Renal cortex interstitium (tissue), 11 donors: ENCODE results near the gene GYPE. TPM values are rescaled to one million over a fixed set of nuclear protein-coding genes. Genes with fewer than 3 reads are reported as not detected.
"Not testable (repeated sequence)": the region's sequence is repeated elsewhere in the genome, so short reads cannot be mapped to it uniquely, and the experiment has no call there.

Experiments
- DNase-seq, 11 donors: peaks; one replicate each; pipeline ENCODE4 v3.0.0-alpha.2; 2013; ENCODE audit warnings: low read depth in 9 of 11, low spot score in 4 of 11; ENCODE audit errors: extremely low read depth in 1 of 11
- polyA plus RNA-seq, 3 donors: library from polyadenylated mRNA; unstranded; fragments of 120-200 nt; gene quantifications; one replicate each; pipeline ENCODE4 v1.2.1, GENCODE V29; 2013; ENCODE audit not compliant: insufficient read length in 3 of 3

The GYPE gene
- polyA plus RNA-seq, 3 donors, result 2.5 to 3.0 (median 3.0) TPM

DNA sequence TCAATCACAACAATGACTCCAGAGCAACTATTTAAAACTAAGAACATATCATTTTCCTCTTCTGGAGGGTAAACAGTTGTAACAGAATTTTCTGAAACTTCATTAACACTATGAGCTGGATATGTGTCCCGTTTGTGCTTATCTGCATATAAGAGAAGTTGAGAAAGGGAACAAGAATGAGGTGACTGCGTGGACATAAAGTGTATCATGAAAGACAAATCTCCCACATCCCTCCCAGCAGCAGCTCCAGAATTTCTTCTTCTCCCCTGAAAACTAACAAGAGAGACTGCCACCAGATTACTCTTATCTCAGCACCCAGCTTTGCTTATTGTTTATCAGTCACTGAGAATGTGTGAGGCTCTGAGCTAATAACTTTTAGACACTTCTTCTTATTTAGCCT lies 25.8 kb downstream of the GYPE start:
- DNase-seq, result not testable (repeated sequence)

DNA sequence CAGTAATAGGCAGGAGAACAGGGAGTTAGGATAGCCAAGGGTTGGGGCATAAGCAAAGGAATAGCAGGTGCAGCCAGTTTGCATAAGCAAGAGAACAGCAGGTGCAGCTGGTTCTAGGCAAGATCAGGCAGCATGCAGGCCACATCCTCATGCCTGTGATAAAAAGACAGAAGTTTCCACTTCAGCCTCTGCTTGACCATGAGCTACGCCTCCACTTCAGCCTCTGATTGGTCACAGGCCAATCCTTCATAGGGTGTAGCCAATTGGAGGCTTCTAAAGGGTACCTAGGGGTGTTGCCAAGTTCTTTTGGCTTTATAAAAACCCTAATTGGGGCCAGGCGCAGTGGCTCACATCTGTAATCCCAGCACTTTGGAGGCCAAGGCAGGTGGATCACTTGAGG lies 30.0 kb downstream of the GYPE start:
- DNase-seq, result not testable (repeated sequence)

DNA sequence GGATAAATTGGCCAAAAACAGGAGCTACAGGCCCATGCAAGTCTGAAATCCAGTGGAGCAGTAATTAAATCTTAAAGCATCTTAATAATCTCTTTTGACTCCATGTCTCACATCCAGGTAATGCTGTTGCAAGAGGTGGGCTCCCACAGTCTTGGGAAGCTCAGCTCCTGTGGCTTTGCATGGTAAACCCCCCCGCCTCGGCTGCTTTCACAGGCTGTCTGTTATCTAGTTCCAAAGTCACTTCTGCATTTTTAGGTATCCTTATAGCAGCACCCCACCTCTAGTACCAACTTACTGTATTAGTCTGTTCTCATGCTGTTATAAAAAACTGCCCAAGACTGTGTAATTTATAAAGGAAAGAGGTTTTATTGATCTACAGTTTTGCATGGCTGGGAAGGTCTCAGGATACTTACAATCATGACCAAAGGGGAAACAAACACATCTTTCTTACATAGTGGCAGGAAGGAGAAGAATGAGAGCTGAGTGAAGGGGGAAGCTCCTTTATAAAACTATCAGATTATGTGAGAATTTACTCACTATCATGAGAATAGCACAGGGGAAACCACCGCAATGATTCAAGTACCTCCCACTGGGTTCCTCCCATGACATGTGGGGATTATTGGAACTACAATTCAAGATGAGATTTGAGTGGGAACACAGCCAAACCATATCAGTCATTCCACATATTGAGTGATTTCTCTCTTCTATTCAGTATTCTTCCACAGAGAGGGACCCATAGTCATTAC lies 34.7 kb downstream of the GYPE start:
- DNase-seq, result not testable (repeated sequence)

DNA sequence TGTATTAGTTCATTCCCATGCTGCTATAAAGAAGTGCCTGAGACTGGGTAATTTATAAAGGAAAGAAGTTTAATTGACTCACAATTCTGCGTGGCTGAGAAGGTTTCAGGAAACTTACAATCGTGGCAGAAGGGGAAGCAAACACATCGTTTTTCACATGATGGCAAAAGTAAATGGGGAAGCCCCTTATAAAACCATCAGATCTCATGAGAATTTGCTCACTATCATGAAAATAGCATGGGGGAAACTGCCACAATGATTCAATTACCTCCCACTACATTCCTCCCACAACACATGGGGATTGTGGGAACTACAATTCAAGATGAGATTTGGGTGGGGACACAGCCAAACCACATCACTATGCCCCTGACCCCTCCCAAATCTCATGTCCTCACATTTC lies 35.4 kb downstream of the GYPE start:
- not testable (repeated sequence) for DNase-seq

DNA sequence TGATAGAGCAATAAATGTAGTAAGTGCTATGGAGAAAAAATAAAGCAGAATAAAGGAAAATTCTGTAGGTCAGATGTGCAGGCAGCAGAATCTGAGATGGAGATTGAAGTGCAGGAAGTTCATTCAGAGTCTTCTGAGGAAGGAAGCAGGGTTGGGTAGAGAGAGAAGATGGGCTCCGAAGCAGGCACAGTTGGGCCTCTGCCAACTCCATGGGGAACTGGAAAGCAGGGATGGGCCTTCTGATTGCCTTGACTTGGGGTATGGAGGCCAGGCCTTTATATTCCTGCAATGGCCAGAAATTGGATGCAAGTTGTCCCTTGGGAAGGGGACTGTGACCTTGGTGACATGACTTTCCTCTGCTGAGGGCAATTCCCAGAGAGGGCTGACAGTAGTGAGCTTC lies 42.6 kb downstream of the GYPE start:
- DNase-seq, result not testable (repeated sequence)

DNA sequence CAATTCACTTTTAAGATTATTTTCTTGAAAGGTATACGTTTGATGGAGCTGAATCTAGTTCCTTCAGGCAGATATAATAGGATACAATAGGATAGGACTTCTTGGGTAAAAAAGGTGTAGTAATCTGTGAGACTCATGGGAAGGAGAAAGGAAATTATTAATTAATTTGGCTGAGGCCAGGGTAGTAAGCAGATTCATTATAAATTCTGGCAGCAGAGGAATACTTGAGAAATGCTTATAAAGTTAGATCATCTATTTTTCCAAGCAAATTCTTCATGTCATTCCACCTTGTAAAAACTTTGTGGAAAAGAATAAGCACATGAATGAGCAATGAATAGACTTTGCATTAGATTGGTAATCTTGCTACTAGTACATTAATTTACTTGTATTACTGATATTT lies 46.9 kb downstream of the GYPE start:
- DNase-seq, result no peak

DNA sequence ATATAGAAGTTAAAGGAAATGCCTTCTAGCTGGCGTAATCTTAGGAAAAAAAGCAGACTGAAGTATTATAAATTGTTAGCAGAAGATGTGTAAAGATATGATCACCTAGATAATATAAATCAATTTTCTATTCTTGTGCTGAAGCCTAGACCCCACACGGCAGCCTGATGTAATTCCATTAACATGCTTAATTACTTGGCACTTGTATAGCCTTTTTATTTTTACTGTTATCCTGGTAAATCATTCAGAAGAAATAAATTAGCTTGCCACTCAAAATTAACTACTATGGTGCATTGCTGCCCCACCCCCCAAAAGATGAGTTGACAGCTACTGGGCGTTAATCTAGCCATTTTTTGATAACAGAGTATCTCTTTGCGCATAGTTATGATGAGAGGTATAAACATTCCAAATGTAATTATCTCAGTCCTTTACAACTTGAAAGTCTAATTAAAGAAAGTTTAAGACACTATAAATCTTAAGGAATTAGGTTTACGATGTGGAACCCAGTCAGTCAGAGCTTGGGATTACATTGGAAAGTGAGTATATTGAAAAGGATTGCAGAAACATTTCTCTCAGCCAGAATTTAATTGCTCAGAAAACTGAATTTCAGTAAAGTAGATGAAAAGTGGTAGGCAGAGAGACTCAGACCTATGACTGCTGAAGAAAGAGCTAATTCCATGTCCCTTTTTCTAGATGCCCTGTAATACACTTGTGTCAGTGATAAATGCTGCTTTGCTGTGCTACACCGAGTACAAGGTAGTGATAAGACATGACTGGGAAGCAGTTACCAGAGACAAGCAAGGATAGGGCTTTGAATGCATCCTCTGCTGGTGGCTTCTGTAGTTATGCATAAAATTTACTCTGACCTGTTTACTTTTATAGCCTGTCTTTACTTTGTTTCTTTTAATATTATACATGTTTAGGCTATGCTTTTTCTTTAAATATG lies 47.7 kb downstream of the GYPE start:
- DNase-seq, result not testable (repeated sequence)

DNA sequence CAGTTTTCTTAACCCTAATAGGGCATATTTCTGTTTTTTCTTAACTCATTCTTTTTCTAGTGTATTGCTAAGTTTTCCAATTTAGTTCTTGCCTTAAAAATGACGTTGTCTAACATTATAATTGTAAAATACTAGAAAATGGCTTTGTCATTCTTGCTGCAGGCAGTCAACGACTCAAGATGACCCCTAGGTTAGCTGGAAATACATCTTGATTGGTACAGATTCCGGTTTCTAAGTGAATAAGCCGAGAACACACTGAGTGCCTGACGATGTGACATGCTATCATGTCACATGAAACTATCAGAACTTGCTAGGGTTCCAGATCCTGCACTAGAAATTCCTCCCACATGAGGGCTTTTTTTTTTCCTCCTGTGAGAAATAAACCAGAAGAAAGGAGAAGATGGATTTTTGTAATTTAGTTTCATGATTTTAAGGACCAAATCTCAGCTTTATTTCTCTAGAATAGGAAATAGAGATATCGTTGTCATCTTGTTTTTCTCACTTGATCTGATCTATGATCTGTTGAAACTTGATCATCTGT lies 49.3 kb downstream of the GYPE start:
- not testable (repeated sequence) for DNase-seq

DNA sequence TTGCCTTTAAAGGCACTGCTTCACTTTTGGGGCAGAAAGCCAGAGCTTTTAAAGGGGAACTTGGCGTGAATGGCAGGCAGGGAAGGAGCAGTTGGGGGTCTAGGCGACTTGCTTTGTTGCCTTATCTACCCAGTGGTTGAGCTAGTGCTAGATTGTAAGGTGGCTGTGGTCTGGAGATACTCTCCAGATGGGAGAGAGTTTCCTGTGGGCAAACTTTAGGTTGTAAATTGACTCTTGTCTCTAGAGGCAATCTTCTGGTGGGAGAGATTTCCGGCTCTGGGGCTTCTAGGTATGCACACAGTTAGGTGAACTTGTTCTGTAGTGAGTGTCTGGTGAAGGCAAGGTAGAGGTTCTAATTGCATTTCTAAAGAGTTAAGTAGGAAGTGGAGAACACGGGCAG lies 50.7 kb downstream of the GYPE start:
- not testable (repeated sequence) for DNase-seq

DNA sequence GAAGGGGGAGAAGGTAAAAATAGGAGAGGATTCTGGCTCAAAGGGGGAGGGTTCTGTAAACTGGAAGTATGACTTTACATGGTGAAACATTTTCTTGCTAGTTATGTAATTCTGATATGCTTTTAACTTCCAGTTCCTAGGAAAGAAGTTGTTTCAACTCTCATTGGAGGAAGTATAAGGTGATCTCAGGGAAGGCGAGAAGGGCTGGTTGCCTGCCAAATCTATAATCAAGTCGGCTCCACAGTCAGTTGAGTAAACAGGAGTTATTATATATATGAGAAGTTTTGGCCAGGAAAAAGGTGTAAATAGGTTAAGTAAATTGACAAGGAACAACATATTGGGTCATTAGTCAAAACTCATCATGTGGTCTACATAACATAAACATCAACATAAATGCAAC lies 56.1 kb downstream of the GYPE start:
- DNase-seq, result not testable (repeated sequence)

DNA sequence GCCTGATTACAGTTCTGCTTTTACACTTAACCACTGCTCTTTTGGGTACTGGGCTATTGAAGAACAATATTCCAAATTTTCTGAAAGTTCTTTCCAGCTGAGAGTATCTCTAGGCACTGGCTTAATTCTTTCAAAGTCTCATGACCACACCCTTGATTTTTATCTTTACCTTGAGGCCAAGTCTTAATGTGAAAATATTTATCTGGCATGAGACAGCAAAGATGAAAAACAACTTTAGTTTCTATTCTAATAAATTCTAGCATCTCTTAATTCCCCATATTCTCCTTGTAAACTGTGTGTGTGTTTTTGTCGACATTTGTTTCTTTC lies 61.9 kb downstream of the GYPE start:
- DNase-seq, result not testable (repeated sequence)

DNA sequence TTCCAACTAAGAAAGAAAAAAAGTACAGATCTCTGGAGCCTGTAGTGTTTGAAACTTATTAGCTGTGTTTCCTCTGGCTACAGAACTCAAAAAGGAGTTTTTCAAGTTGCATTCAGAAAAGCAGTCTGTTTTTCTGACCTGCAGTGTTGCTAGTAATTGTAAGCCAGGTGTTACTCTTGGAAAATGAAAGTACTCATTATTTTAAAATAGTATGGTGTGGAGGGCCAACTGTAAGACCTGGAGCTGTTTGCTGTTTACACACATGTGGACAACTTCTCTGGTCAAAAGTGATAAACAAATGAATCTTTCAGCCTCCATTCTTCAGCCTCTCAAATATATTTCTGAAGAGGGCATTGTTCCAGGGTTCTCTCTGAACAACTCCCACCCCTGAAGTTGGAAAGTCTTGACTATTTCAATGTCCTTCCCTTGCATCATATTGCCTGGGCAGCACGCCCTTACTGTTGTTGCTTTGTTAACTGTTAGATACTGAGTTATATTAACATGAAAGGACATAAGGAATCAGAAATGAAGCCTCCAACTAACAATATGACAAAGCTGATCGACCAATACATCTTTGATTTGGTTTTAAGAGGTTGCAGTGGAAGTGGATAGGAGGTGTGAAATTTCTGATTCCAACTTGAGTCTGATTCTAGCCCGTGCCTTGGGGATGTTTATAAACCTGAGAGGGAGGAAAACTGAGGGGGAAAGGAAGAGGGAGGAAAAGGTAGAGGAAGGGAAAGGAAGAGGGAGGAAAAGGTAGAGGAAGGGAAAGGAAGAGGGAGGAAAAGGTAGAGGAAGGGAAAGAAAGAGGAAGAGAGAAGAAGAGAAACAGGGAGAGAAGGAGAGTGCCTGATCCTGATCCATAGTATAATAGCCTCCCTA lies 62.5 kb downstream of the GYPE start:
- not testable (repeated sequence) for DNase-seq

DNA sequence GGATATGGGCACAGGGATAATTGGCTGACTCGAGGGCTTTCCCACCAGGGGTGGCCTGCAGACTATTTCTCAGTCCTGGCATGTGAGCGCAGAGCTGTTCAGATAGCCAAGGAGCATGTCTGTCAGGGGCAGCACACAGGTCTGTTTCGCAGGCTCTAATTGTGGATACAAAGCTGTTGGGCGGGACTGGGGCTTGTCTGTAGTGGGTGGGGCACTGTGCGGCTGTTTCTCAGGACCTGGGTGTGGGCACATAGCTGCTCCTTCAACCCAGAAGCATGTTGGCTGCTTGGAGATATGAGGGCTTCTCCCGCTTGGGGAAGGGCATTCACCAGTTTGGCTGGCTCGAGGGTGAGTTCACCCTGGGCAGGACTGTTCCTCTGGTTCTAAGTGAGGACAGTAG lies 65.9 kb downstream of the GYPE start:
- not testable (repeated sequence) for DNase-seq

DNA sequence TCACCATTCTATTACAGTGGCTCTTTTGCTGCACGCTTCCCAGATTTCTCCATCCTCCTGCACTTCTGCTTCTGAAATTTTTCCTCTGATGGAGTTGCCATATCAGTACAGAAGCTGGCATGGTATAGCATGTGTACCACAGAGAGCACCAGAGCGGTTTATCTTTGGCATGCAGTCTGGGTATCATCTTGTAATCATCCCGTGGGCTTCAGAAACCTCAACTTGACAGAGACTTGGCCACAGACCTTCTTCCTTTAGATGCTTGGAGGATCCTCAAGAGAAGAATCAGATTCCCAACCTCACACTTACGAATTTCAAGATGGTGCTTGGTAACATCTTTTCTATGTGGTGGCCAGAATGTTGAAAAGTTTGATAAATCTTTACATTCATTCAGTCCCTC lies 71.2 kb downstream of the GYPE start:
- DNase-seq, result not testable (repeated sequence)

DNA sequence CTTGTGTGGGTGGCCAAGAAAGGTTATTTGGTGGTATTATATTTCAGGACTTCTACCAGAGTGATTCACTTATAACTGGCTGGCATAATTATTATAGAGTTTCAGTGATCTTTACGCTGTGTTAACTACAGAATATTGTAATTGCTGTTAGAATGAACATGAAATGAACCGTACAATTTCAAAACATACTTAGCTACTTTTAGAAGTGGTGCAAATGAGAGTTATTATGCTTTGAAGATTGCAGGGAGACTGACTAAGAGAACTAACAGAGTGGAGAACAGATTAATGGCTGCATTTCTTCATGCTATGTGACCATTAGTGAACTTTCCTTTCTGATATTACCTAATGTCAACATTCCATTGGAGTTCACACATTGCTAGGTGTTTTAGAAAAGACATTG lies 71.7 kb downstream of the GYPE start:
- DNase-seq, result peak in 1 of 11 donors; percentile 41

DNA sequence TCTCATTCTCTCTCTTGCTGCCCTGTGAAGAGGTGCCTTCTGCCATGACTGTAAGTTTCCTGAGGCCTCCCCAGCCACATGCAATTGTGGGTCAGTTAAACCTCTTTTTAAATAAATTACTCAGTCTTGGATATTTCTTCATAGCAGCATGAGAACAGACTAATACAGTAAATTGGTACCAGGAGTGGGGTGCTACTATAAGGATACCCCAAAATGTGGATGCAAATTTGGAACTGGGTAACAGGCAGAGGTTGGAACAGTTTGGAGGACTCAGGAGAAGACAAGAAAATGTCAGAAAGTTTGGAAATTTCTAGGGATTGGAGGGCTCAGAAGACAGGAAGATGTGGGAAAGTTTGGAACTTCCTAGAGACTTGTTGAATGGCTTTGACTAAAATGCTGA lies 74.8 kb downstream of the GYPE start:
- DNase-seq, result not testable (repeated sequence)

DNA sequence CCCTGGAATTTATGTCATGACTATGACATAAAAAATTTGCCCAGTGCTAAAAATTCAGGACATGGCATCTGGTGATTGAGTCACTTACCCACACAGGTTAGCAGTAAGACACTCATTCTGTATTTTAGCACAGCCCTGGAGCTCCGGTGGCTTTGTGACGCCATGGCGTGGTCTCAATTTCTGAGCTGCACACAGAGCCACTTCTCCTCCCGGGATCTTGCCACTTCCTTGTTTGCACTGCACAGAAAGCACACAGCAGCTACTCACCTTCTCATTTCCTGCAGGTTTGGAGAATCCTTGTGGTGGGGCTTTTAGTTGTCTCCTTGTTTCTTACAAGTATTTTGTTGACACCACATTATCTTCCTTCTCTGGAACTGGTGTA lies 76.1 kb downstream of the GYPE start:
- DNase-seq, result not testable (repeated sequence)
